ENCODE measurements around the gene PUS3. TPM values are rescaled to one million over a fixed set of nuclear protein-coding genes. Genes with fewer than 3 reads are reported as not detected.

PUS3 gene
- polyA plus RNA-seq, 1 experiment: 13.2 TPM

GRCh38 chr11:125934473-125934872, 31.5 kb upstream of the PUS3 start:
- H3K9me3 ChIP-seq (ENCODE audit: control insufficient read depth, insufficient read depth, low read length): no peaks in the 10 kb centered on the region
- ChIA-PET POLR2A (no interaction called here), CTCF (no interaction called here)
- TF ChIP-seq, protein P1, sequence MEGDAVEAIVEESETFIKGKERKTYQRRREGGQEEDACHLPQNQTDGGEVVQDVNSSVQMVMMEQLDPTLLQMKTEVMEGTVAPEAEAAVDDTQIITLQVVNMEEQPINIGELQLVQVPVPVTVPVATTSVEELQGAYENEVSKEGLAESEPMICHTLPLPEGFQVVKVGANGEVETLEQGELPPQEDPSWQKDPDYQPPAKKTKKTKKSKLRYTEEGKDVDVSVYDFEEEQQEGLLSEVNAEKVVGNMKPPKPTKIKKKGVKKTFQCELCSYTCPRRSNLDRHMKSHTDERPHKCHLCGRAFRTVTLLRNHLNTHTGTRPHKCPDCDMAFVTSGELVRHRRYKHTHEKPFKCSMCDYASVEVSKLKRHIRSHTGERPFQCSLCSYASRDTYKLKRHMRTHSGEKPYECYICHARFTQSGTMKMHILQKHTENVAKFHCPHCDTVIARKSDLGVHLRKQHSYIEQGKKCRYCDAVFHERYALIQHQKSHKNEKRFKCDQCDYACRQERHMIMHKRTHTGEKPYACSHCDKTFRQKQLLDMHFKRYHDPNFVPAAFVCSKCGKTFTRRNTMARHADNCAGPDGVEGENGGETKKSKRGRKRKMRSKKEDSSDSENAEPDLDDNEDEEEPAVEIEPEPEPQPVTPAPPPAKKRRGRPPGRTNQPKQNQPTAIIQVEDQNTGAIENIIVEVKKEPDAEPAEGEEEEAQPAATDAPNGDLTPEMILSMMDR (IDR thresholded peaks at IDR 0.05; ENCODE audit: low read depth, low read length): no peak
- H3K27me3 ChIP-seq (ENCODE audit: control insufficient read depth, insufficient read depth, low read length): peaks cover 26% of the 10 kb centered on the region
- no peak overlapping the region for H3K4me3 ChIP-seq (ENCODE audit: low read depth, low read length)
- no peak overlapping the region for H3K27ac ChIP-seq (ENCODE audit: low read depth, low read length)
- DNase-seq (ENCODE audit: low read depth, low spot score): no peak

- CTCF ChIA-PET: no interaction called here
- TF ChIP-seq, protein P1 (IDR thresholded peaks at IDR 0.05; ENCODE audit: low read depth, low read length): no peak
- Histone ChIP-seq H3K9me3 (ENCODE audit: control insufficient read depth, insufficient read depth, low read length) (no peaks in the 10 kb centered on the region), H3K27me3 (ENCODE audit: control insufficient read depth, insufficient read depth, low read length) (peaks cover 24% of the 10 kb centered on the region), H3K27ac (ENCODE audit: low read depth, low read length) (no peak overlapping the region), H3K4me3 (ENCODE audit: low read depth, low read length) (no peak overlapping the region)
- POLR2A ChIA-PET: no interaction called here
- no peak for DNase-seq (ENCODE audit: low read depth, low spot score)
These were observed 30.2 kb upstream of the PUS3 start for GRCh38 chr11:125933030-125933813.

DNA sequence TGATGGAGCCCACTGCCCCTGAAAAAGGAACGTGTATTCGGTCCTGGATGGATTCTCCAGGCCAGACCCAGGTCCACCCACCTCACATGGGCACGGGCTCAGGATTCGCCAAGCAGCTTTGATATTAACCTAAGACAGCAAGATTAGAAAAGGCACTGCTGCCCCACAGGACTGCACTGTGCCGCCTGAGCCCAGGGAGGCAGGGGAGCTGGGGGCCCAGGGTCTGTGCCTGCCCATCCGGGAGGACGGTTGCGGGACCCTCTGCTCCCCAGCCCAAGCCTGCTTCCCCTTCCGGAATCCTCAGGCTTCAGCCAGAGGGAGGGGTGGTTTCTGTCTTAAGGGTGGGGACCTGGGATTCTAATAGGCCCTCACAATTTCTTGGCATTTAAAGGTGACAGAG, 29.3 kb upstream of the PUS3 start:
- TF ChIP-seq, protein P1 (IDR thresholded peaks at IDR 0.05; ENCODE audit: low read depth, low read length): no peak
- Histone ChIP-seq H3K4me3 (ENCODE audit: low read depth, low read length) (no peak overlapping the region), H3K27me3 (ENCODE audit: control insufficient read depth, insufficient read depth, low read length) (peaks cover 24% of the 10 kb centered on the region), H3K27ac (ENCODE audit: low read depth, low read length) (no peak overlapping the region), H3K9me3 (ENCODE audit: control insufficient read depth, insufficient read depth, low read length) (no peaks in the 10 kb centered on the region)
- CTCF ChIA-PET: interaction anchor here (0.8 to 1.7 kb wide), 2 partner anchors 10 to 261 kb away, joined by 3 to 7 read pairs; no protein-coding TSS in a partner anchor
- POLR2A ChIA-PET: no interaction called here
- DNase-seq (ENCODE audit: low read depth, low spot score): no peak

GRCh38 chr11:125931668-125932067, 28.7 kb upstream of the PUS3 start:
- Histone ChIP-seq H3K9me3 (ENCODE audit: control insufficient read depth, insufficient read depth, low read length) (no peaks in the 10 kb centered on the region), H3K27me3 (ENCODE audit: control insufficient read depth, insufficient read depth, low read length) (peaks cover 27% of the 10 kb centered on the region), H3K27ac (ENCODE audit: low read depth, low read length) (no peak overlapping the region), H3K4me3 (ENCODE audit: low read depth, low read length) (no peak overlapping the region)
- POLR2A ChIA-PET: no interaction called here
- TF ChIP-seq, protein P1 (IDR thresholded peaks at IDR 0.05; ENCODE audit: low read depth, low read length): no peak
- CTCF ChIA-PET: interaction anchor here (0.8 to 1.7 kb wide), 3 partner anchors 10 to 262 kb away, joined by 3 to 7 read pairs (median 3); no protein-coding TSS in a partner anchor
- no peak for DNase-seq (ENCODE audit: low read depth, low spot score)

GRCh38 chr11:125931116-125931515, 28.1 kb upstream of the PUS3 start:
- Histone ChIP-seq H3K27me3 (ENCODE audit: control insufficient read depth, insufficient read depth, low read length) (peaks cover 25% of the 10 kb centered on the region), H3K27ac (ENCODE audit: low read depth, low read length) (no peak overlapping the region), H3K4me3 (ENCODE audit: low read depth, low read length) (no peak overlapping the region), H3K9me3 (ENCODE audit: control insufficient read depth, insufficient read depth, low read length) (no peaks in the 10 kb centered on the region)
- TF ChIP-seq, protein P1 (IDR thresholded peaks at IDR 0.05; ENCODE audit: low read depth, low read length): no peak
- CTCF ChIA-PET: interaction anchor here (1.0 to 1.7 kb wide), 2 partner anchors 10 to 263 kb away, joined by 3 to 7 read pairs; no protein-coding TSS in a partner anchor
- DNase-seq (ENCODE audit: low read depth, low spot score): no peak
- POLR2A ChIA-PET: no interaction called here

All from AG04450 (cell line).